LoVo (cell line): ENCODE data around the gene GBF1.
"Not testable (repeated sequence)": the region's sequence is repeated elsewhere in the genome, so short reads cannot be mapped to it uniquely, and the experiment has no call there.

ENCODE experiments used
- DNase-seq: peaks from one replicate; pipeline ENCODE4 v3.0.0-alpha.2; 2016; ENCODE audit warnings: low spot score

Gene GBF1

GRCh38 chr10:102231357-102232318 is 13.7 kb upstream of the GBF1 start:
- no peak for DNase-seq

GRCh38 chr10:102233997-102234396 is 11.3 kb upstream of the GBF1 start:
- no peak for DNase-seq

GRCh38 chr10:102234888-102235597 is 10.3 kb upstream of the GBF1 start:
- no peak for DNase-seq

DNA sequence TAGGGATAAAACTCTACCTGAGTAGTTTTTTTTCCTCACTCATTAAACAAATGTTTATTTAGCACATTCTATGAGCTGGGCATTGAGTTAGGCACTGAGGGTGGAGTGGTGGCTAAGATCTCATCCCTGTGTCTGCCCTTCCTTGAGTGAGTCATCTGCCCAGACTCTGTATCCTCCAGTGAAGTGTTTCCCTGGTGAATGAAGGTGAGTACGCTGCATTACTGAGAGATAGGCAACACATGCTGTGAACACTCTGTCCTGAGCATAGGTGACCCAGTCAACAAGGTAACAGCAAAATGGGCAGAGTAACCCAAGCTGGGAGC is 9.8 kb upstream of the GBF1 start:
- DNase-seq = peak; percentile 39

GRCh38 chr10:102236006-102236405 is 9.3 kb upstream of the GBF1 start:
- no peak for DNase-seq

DNA sequence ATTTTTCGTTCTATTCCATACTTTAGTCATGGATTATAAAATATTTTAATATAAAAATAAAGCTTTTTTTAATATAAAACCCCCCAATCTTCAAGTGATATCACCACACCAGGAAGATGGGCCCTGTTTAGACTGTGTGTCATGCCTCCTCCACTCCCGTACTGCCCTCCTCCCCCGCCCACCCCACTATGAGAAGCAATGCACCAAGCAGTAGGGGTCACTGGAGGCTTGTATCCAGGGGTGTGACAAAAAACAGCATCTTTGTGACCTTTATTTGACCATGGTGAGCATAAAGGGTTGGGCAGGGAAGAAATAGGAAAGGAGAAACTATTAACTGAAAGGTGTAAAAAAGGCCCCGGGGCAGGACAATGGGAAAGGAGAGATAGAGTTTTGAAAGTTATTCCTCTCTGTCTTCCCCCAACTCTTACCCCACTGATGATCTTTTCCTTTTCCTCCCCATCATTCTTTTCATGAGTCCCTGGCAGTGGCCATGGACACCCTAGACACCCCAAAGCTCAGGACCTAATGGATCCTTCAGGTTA is 7.5 kb upstream of the GBF1 start:
- DNase-seq = no peak

DNA sequence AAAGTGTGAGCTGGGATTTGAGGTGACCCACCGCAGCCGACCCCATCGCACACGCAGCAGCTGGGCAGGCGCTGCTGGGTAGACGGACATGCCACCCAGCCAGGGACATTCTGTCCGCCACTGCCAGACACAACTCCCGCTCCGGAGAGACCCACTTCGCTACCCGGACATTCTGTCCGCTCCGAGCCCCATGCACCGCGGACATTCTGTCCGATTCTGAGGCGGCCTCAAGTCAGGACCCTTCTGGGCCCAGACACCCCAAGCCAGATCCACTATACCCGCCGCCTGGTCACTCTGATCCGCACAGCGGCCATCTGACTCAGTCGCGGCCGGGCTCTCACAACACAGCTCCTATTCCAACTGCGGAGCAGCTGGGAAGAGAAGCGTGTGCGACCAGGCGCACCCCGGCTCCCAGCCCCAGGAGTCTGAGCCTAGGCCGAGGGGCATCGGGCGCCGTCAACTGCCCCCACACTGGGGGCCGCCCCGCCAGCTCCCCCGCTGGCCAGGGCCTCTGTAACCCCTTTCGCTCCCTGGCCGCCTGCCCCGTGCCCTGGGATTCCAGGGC is 4.8 kb upstream of the GBF1 start:
- no peak for DNase-seq

GRCh38 chr10:102241032-102241443 is 4.3 kb upstream of the GBF1 start:
- DNase-seq = no peak

- DNase-seq = peak; percentile 81
These were observed 3.8 kb upstream of the GBF1 start, which contains the start of gene PITX3 for GRCh38 chr10:102241444-102242117. Gene PITX3, minus strand, starts transcription at chr10:102241512. Its CDS starts 9,432 bp downstream, at chr10:102232080.

- DNase-seq = no peak
These were observed 3.2 kb upstream of the GBF1 start for GRCh38 chr10:102242118-102242485.

DNA sequence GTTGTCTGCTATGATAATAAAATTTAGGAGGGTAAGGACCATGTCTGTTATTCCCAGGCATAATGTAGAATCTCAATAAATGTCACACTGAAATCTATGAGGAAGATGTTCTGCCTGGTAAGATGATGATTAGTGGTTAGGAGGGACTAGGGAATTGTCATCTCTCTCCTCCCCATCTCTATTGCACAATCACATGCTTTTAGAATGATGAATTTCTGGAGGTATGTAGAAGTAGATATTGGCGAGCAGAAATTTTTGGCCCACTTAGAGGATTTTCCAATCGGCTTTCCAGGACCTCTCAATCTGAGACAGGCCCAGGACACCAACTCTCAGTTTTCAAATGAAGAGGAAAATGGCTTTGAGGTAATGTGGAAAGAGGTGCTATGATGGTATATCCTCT is 2.0 kb upstream of the GBF1 start:
- DNase-seq = no peak

DNA sequence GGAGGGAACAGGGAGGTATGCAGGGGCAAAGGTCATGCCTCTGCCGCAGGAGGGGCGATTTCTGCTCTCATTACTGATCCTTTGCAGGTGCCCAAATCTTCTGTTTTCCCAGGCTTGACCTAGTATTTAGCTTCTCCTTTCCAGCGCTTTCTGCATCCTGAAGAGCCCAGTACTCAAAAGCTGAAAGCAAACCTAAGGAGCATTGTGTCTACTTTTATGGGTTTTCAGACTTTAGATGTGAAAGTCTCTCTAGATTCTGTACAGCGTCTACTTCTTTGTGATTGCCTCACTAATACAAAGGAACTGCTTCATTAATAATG is 560 bp downstream of the GBF1 start:
- DNase-seq = no peak

DNA sequence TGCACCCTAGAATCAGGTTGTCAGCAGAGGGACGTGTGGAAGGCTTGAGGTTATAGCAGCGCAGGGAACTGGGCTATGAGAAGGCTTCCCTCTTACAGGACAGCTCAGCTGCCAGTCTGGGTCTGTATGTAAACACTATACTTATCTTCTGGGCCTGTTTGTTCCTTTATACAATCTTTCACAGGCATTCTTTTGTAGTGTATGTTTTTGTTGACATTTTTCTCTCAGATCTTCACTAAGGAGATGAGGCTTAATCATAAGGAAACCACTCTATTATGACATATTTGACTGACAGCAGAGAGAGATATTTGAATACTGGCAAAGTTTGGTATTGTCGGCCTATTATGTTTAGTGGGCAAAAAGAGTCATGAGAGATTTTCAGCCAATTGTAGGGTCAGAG is 929 bp downstream of the GBF1 start:
- no peak for DNase-seq

DNA sequence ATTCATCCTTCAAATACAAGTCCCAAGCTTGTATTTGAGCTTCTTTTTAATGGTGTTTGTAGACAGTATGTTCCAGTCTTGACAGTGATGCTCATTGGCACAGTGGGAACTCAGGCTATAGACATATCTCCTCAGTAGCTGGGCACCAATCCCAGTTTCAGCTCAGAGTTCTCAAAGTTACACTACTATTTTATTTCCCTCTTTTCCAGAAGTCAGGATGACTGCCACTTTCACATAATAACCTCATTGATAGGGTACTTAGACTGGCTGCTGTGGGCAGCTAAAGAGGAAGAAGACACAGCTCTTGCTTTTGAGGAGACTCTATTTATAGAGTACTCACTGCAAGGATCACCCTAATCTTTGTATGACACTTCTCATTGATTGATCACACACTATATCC is 2.4 kb downstream of the GBF1 start:
- no peak for DNase-seq

DNA sequence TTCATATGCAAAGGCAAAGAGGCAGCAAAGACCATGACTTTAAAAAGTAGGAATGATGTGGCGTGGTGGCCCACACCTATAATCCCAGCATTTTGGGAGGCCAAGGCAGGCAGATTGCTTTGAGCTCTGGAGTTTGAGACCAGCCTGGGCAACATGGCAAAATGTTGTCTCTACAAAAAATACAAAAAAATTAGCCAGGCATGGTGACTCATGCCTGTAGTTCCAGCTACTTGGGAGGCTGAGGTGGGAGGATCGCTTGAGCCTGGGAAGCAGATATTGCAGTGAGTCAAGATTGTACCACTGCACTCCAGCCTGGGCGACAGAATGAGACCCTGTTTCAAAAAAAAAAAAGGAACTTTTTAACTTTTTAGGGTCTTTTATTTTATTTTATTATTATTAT is 7.2 kb downstream of the GBF1 start:
- not testable (repeated sequence) for DNase-seq

GRCh38 chr10:102254426-102254825 is 9.1 kb downstream of the GBF1 start:
- DNase-seq = no peak

DNA sequence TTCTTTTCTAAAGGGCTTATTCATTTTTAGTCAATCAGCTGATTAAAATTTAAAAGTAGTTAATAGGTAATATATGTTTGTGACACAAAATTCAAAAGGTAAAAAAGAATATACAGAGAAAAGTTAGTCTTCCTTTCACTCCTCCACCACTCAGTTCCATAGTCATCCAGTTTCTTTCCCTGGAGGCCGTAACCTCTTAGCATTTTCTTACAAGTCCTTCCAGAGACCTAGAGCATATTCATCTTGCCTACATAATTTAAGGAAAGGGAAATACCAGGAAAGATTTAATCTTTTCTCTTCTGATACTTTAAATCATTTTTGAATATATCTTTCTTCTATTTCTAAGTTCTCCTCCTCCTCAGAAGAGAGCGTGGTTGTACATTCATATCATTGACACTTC is 10.1 kb downstream of the GBF1 start:
- no peak for DNase-seq

DNA sequence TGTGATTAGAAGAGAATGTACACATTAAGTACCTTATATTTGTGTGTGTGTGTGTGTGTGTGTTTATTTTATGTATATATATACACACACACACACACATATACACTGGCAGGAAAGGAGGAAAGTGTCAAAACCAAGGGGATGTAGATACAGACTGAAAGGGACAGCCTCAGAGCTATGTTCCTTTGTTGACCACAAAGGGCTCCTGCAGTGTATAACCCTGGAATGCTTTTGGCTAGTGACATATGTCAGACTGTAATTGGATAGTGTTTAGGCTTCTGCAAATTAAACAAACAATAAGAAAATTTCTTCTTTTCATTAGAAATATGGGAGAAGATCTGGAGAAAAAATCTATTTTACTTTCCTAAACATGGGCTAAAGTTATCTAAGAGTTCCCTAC is 15.9 kb downstream of the GBF1 start:
- no peak for DNase-seq

GRCh38 chr10:102261842-102262241 is 16.5 kb downstream of the GBF1 start:
- DNase-seq = no peak

- no peak for DNase-seq
These were observed 17.5 kb downstream of the GBF1 start for GRCh38 chr10:102262744-102263370.

- no peak for DNase-seq
These were observed 19.0 kb downstream of the GBF1 start for GRCh38 chr10:102264371-102264770.

- DNase-seq = no peak
These were observed 21.3 kb downstream of the GBF1 start for GRCh38 chr10:102266670-102267069.
